Astrocyte (in vitro differentiated cells and primary cell): ENCODE measurements around the gene IFT52.

ENCODE experiments used
- EZH2 ChIP-seq: IDR thresholded peaks from 2 replicates; pipeline ENCODE4 v1.6.1; 2012; ENCODE audit warnings: mild to moderate bottlenecking, low read length, inconsistent platforms; ENCODE audit not compliant: insufficient read depth
- TF ChIP-seq, protein P1 (sequence below): IDR thresholded peaks from 2 replicates; pipeline ENCODE4 v1.5.1; 2011; ENCODE audit warnings: low read depth, mild to moderate bottlenecking, inconsistent platforms, low read length, moderate library complexity; ENCODE audit not compliant: insufficient read depth

DNA sequence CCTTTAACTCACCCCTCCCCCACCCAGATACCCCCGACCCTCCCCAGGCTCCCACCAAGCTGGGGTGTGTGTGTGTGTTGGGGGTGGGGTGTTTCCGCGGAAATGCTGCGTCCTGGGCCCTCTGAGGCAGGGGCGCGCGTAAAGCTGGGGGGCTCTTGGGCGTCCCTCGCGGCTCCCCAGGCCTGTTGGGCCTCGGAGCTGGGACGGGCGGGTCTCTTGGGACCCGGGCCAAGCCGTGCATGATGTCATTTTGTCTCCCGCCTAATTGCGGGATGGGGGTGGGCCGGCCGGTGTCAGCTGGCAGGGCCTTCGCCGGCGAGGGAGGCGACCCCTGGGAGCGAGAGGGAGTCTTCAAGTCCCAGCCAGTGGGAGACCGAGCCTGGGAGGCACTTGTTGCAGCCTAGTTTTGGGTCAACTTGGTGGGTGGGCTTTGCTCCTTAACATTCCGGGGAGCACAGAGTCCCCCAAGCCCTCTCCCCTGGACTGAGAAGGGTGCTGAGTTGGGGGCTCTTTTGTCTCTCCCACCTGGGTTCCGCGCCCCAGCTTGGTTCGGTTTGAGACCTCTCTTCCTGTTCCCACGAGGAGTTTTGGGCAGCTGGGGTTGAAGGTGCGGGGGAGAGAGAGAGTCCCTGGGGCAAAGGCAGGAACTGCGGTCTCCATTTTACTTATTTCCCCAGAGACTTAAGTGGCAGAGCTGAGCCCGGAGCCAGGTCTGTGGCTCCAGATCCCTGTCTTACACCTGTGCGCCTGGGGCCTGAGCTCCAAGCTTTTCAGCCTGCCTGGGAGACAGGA, 76.8 kb downstream of the IFT52 start:
- TF ChIP-seq, protein P1, sequence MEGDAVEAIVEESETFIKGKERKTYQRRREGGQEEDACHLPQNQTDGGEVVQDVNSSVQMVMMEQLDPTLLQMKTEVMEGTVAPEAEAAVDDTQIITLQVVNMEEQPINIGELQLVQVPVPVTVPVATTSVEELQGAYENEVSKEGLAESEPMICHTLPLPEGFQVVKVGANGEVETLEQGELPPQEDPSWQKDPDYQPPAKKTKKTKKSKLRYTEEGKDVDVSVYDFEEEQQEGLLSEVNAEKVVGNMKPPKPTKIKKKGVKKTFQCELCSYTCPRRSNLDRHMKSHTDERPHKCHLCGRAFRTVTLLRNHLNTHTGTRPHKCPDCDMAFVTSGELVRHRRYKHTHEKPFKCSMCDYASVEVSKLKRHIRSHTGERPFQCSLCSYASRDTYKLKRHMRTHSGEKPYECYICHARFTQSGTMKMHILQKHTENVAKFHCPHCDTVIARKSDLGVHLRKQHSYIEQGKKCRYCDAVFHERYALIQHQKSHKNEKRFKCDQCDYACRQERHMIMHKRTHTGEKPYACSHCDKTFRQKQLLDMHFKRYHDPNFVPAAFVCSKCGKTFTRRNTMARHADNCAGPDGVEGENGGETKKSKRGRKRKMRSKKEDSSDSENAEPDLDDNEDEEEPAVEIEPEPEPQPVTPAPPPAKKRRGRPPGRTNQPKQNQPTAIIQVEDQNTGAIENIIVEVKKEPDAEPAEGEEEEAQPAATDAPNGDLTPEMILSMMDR: no peak
- TF ChIP-seq EZH2: no peak
